Measurements from ENCODE around the gene RAB11FIP3. TPM values are rescaled to one million over a fixed set of nuclear protein-coding genes. Genes with fewer than 3 reads are reported as not detected.
"Not testable (repeated sequence)": the region's sequence is repeated elsewhere in the genome, so short reads cannot be mapped to it uniquely, and the experiment has no call there.

RAB11FIP3 gene
- total and polyA plus RNA-seq, 4 donors = 24.2 to 107 (median 66.4) TPM

DNA sequence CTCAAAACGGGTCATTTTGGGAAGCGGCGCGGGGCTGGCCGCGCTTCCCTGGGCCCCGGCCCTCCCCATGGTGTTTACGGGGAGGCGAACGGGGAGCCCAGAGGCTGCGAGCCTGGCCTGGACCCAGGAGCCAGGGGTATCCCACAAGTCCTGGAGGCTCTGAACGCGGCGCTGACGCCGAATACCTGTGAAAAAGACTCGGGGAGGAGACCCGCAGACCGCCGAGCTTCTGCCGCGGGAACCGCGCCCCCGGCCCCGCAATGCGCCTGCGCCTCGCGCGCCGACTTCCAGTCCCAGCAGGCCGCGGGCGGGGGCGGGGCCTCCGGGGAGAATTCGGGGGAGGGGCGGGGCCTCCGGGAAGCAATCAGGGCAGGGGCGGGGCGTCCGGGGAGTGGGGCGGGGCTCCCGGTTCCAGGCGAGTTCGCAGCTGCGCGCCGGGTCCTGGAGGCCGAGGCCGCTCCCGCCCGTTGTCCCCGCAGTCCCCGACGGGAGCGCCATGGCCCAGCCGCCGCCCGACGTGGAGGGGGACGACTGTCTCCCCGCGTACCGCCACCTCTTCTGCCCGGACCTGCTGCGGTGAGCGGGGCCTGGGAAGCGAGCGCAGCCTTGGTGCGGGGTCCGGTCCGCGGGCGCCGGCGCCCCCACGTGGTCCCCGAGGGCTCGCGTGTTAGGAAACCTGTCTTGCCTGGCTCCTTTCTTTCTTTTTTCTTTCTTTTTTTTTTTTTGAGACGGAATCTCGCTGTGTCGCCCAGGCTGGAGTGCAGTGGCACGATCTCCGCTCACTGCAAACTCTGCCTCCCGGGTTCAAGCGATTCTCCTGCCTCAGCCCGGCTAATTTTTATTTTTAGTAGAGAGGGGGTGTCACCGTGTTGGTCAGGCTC, 23.7 kb upstream of the RAB11FIP3 start, which contains the start of gene DECR2:
Gene DECR2 (plus strand): TSS at position 418 of the 881 bp plus-strand sequence. CDS start 79 bp downstream, at position 497.
- Histone ChIP-seq H3K27ac (ENCODE audit: low read depth, low read length) (peak within 1 kb of the TSS; percentile 92), H3K27me3 (ENCODE audit: control insufficient read depth, insufficient read depth, low read length) (no peaks in the 10 kb centered on the region), H3K4me1 (ENCODE audit: control insufficient read depth, insufficient read depth, low read length) (peaks cover 34% of the 10 kb centered on the region), H3K36me3 (ENCODE audit: control insufficient read depth, insufficient read depth, low read length) (peaks cover 43% of the 10 kb centered on the region), H3K4me3 (ENCODE audit: low read depth, low read length) (peak within 1 kb of the TSS; percentile 91), H3K9me3 (ENCODE audit: control insufficient read depth, insufficient read depth, low read length) (no peaks in the 10 kb centered on the region)
- 0% methylated on average over 83 of the region's 91 CpGs for WGBS (ENCODE audit: insufficient coverage)
- peak in 5 of 6 donors; percentile 86 to 98 (median 93) for DNase-seq (ENCODE audit: low read depth in 4 of 6, low spot score in 6 of 6)

GRCh38 chr16:404971-405486, 20.4 kb upstream of the RAB11FIP3 start:
- peaks cover 45% of the 10 kb centered on the region for H3K36me3 ChIP-seq (ENCODE audit: control insufficient read depth, insufficient read depth, low read length)
- no peak overlapping the region for H3K4me3 ChIP-seq (ENCODE audit: low read depth, low read length)
- H3K27me3 ChIP-seq (ENCODE audit: control insufficient read depth, insufficient read depth, low read length) = no peaks in the 10 kb centered on the region
- H3K9me3 ChIP-seq (ENCODE audit: control insufficient read depth, insufficient read depth, low read length) = no peaks in the 10 kb centered on the region
- no peak overlapping the region for H3K27ac ChIP-seq (ENCODE audit: low read depth, low read length)
- peaks cover 20% of the 10 kb centered on the region for H3K4me1 ChIP-seq (ENCODE audit: control insufficient read depth, insufficient read depth, low read length)
- no peak for DNase-seq (ENCODE audit: low read depth in 4 of 6, low spot score in 6 of 6)
- WGBS (ENCODE audit: insufficient coverage) = 93% methylated on average over 7 of the region's 12 CpGs

- Histone ChIP-seq H3K9me3 (ENCODE audit: control insufficient read depth, insufficient read depth, low read length) (no peaks in the 10 kb centered on the region), H3K27me3 (ENCODE audit: control insufficient read depth, insufficient read depth, low read length) (no peaks in the 10 kb centered on the region), H3K4me1 (ENCODE audit: control insufficient read depth, insufficient read depth, low read length) (peaks cover 12% of the 10 kb centered on the region), H3K36me3 (ENCODE audit: control insufficient read depth, insufficient read depth, low read length) (peaks cover 45% of the 10 kb centered on the region), H3K4me3 (ENCODE audit: low read depth, low read length) (no peak overlapping the region), H3K27ac (ENCODE audit: low read depth, low read length) (no peak overlapping the region)
- DNase-seq (ENCODE audit: low read depth in 4 of 6, low spot score in 6 of 6) = no peak
- 91% methylated on average over 25 of the region's 27 CpGs for WGBS (ENCODE audit: insufficient coverage)
Measured at GRCh38 chr16:405548-406506, 19.6 kb upstream of the RAB11FIP3 start.

- H3K27ac ChIP-seq (ENCODE audit: low read depth, low read length) = no peak overlapping the region
- H3K27me3 ChIP-seq (ENCODE audit: control insufficient read depth, insufficient read depth, low read length) = no peaks in the 10 kb centered on the region
- peaks cover 57% of the 10 kb centered on the region for H3K36me3 ChIP-seq (ENCODE audit: control insufficient read depth, insufficient read depth, low read length)
- 81% methylated on average over 15 of the region's 16 CpGs for WGBS (ENCODE audit: insufficient coverage)
- DNase-seq (ENCODE audit: low read depth in 4 of 6, low spot score in 6 of 6) = no peak
- H3K4me1 ChIP-seq (ENCODE audit: control insufficient read depth, insufficient read depth, low read length) = peaks cover 3% of the 10 kb centered on the region
- H3K9me3 ChIP-seq (ENCODE audit: control insufficient read depth, insufficient read depth, low read length) = no peaks in the 10 kb centered on the region
- no peak overlapping the region for H3K4me3 ChIP-seq (ENCODE audit: low read depth, low read length)
Measured at GRCh38 chr16:407253-407652, 18.2 kb upstream of the RAB11FIP3 start.

DNA sequence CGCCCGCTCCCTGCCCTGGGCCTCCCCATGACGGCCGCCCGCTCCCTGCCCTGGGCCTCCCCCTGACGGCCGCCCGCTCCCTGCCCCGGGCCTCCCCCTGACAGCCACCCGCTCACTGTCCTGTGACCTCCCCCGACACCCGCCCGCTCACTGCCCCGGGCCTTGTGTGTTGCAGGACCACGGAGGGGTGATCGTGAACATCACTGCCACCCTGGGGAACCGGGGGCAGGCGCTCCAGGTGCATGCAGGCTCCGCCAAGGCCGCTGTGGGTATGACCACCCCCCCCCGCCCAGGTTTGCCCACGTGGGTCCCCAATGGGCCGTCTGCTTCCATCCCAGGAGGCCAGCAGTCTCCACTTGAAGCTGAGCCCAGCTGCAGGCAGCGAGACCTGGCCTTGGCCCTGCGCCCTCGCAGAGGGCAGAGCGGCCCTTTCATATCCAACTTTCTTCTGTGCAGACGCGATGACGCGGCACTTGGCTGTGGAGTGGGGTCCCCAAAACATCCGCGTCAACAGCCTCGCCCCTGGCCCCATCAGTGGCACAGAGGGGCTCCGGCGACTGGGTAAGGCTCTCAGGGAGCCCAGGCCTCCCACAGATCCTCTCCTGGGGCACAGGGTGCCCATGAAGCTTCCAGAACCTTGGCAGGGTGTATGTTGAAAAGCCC, 14.8 kb upstream of the RAB11FIP3 start:
- Histone ChIP-seq H3K9me3 (ENCODE audit: control insufficient read depth, insufficient read depth, low read length) (no peaks in the 10 kb centered on the region), H3K27ac (ENCODE audit: low read depth, low read length) (no peak overlapping the region), H3K4me1 (ENCODE audit: control insufficient read depth, insufficient read depth, low read length) (no peaks in the 10 kb centered on the region), H3K27me3 (ENCODE audit: control insufficient read depth, insufficient read depth, low read length) (no peaks in the 10 kb centered on the region), H3K4me3 (ENCODE audit: low read depth, low read length) (no peak overlapping the region), H3K36me3 (ENCODE audit: control insufficient read depth, insufficient read depth, low read length) (peaks cover 58% of the 10 kb centered on the region)
- DNase-seq (ENCODE audit: low read depth in 4 of 6, low spot score in 6 of 6) = no peak
- WGBS (ENCODE audit: insufficient coverage) = 89% methylated on average over 35 of the region's 36 CpGs

DNA sequence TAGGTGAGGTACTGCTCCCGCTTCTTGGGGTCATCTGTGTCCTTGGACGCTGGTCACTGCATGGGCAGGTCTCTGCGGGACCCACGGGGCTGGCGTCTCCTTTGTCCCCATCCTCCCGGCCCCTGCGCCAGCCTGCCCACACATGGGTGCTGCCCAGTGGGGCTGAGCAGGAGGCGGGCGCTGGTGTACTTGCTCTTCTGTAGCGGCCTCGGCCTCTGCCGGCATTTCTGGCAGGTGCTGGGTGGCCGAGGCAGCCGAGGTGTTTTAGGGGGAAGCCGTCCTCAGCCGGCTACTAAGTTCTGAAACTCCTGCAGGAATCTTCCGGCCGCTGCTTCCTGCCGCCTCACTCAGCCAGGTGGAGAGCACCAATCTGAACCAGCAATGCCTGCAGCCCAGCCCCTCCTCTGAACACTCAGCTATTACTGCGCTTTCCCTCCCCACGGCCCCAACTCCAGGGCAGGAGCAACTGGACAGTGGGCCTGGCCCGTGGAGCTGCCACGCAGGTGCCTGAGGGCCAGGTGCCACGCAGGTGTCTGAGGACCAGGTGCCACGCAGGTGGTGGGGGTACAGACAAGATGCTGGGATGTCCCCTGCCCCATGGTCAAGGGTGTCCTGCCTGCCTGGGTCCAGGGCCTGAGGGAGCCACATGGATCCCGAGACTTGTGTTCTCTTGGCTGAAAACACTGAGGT, 13.7 kb upstream of the RAB11FIP3 start:
- Histone ChIP-seq H3K4me3 (ENCODE audit: low read depth, low read length) (no peak overlapping the region), H3K4me1 (ENCODE audit: control insufficient read depth, insufficient read depth, low read length) (no peaks in the 10 kb centered on the region), H3K27me3 (ENCODE audit: control insufficient read depth, insufficient read depth, low read length) (no peaks in the 10 kb centered on the region), H3K36me3 (ENCODE audit: control insufficient read depth, insufficient read depth, low read length) (peaks cover 52% of the 10 kb centered on the region), H3K9me3 (ENCODE audit: control insufficient read depth, insufficient read depth, low read length) (no peaks in the 10 kb centered on the region), H3K27ac (ENCODE audit: low read depth, low read length) (no peak overlapping the region)
- no peak for DNase-seq (ENCODE audit: low read depth in 4 of 6, low spot score in 6 of 6)
- WGBS (ENCODE audit: insufficient coverage) = 94% methylated on average over 26 of the region's 26 CpGs

DNA sequence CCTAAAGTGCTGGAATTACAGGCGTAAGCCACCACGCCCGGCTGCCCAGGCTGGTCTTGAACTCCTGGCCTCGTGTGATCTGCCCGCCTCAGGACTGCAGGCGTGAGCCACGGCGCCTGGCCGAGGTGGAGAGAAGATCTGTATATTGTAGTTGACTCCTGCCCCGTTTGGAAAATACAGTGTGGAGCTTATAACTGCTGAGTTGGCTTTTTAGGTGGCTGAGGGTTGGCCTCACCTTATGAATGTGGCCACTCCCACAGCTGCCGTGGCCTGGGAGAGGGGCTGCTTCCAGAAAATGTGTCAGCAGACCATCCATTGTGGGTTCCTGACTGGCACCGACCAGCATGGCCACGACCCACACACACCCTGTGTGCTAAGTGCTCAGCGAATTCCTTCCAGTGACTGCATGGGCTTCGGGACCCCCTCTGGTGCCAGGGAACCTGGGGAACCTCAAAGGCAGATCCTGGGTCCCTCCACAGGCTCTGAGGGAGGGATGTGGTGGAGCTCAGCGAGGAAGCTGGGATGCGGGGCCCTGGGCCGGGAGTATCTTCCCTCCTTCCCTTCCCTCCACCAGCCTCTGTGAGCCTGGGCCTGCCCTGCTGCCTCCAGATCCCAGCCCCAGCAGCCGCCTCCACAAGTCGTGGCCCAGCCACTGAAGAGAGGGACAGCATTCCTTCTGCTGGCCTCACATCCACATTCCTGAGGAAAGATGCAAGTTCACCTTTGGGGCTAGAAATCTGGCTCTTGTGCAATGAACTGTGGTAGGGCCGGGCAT, 10.9 kb upstream of the RAB11FIP3 start:
- Histone ChIP-seq H3K4me3 (ENCODE audit: low read depth, low read length) (no peak overlapping the region), H3K4me1 (ENCODE audit: control insufficient read depth, insufficient read depth, low read length) (no peaks in the 10 kb centered on the region)

DNA sequence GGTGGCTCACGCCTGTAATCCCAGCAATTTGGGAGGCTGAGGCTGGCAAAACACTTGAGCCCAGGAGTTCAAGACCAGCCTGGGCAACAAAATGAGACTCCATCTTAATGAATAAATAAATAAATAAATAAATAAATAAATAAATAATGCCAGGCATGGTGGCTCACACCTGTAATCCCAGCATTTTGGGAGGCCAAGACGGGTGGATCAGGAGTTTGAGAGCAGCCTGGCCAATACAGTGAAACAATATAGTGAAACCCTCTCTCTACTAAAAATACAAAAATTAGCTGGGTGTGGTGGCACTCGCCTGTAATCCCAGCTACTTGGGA, 10.3 kb upstream of the RAB11FIP3 start:
- DNase-seq (ENCODE audit: low read depth in 4 of 6, low spot score in 6 of 6); H3K27me3 ChIP-seq (ENCODE audit: control insufficient read depth, insufficient read depth, low read length); H3K4me1 ChIP-seq (ENCODE audit: control insufficient read depth, insufficient read depth, low read length); H3K9me3 ChIP-seq (ENCODE audit: control insufficient read depth, insufficient read depth, low read length); H3K4me3 ChIP-seq (ENCODE audit: low read depth, low read length); H3K27ac ChIP-seq (ENCODE audit: low read depth, low read length): not testable (repeated sequence)
- no CpG with 5 or more reads among the region's 3 CpGs for WGBS (ENCODE audit: insufficient coverage)
- H3K36me3 ChIP-seq (ENCODE audit: control insufficient read depth, insufficient read depth, low read length) = peaks cover 27% of the 10 kb centered on the region

More for the DNA sequence above, 10.9 kb upstream of the RAB11FIP3 start:
- no peaks in the 10 kb centered on the region for H3K9me3 ChIP-seq (ENCODE audit: control insufficient read depth, insufficient read depth, low read length)
- H3K27me3 ChIP-seq (ENCODE audit: control insufficient read depth, insufficient read depth, low read length) = no peaks in the 10 kb centered on the region
- H3K27ac ChIP-seq (ENCODE audit: low read depth, low read length) = no peak overlapping the region
- H3K36me3 ChIP-seq (ENCODE audit: control insufficient read depth, insufficient read depth, low read length) = peaks cover 32% of the 10 kb centered on the region
- DNase-seq (ENCODE audit: low read depth in 4 of 6, low spot score in 6 of 6) = no peak
- 93% methylated on average over 15 of the region's 21 CpGs for WGBS (ENCODE audit: insufficient coverage)

Data from spinal cord (tissue), 10 donors.